T-helper 1 cell treated with Interleukin-12 subunit alpha and Interleukin-12 subunit beta and Interleukin-4 antibody, amounts not matched to agents 30 μg/mL and 1 μg/mL, for 36 hours (primary cell): ENCODE results near the gene FAM241A.

Experiments
- H3K27ac Mint-ChIP-seq: one replicate; pipeline ENCODE4 v1.8.0; 2021; ENCODE audit warnings: mild to moderate bottlenecking, mixed read lengths
- H3K27me3 Mint-ChIP-seq: one replicate; pipeline ENCODE4 v1.8.0; 2021; ENCODE audit warnings: low read depth, mixed read lengths
- H3K36me3 Mint-ChIP-seq: one replicate; pipeline ENCODE4 v1.8.0; 2021; ENCODE audit warnings: low read depth, mixed read lengths
- H3K4me1 Mint-ChIP-seq: one replicate; pipeline ENCODE4 v1.8.0; 2021; ENCODE audit warnings: low read depth, mixed read lengths
- H3K4me3 Mint-ChIP-seq: one replicate; pipeline ENCODE4 v1.8.0; 2021; ENCODE audit warnings: mild to moderate bottlenecking, moderate library complexity, mixed read lengths
- H3K9me3 Mint-ChIP-seq: one replicate; pipeline ENCODE4 v1.8.0; 2021; ENCODE audit warnings: mixed read lengths

Gene FAM241A

GRCh38 chr4:112120021-112120420 lies 25.2 kb upstream of the FAM241A start:
- H3K4me3 Mint-ChIP-seq: no peak overlapping the region
- H3K27ac Mint-ChIP-seq: peak overlapping the region; percentile 90
- peaks cover 2% of the 10 kb centered on the region for H3K36me3 Mint-ChIP-seq
- H3K4me1 Mint-ChIP-seq: peaks cover 18% of the 10 kb centered on the region
- peaks cover 6% of the 10 kb centered on the region for H3K27me3 Mint-ChIP-seq
- H3K9me3 Mint-ChIP-seq: no peaks in the 10 kb centered on the region

GRCh38 chr4:112125416-112125815 lies 19.8 kb upstream of the FAM241A start:
- H3K4me1 Mint-ChIP-seq: peaks cover 14% of the 10 kb centered on the region
- no peaks in the 10 kb centered on the region for H3K36me3 Mint-ChIP-seq
- H3K4me3 Mint-ChIP-seq: no peak overlapping the region
- peaks cover 21% of the 10 kb centered on the region for H3K27me3 Mint-ChIP-seq
- H3K9me3 Mint-ChIP-seq: no peaks in the 10 kb centered on the region
- H3K27ac Mint-ChIP-seq: no peak overlapping the region

- Mint-ChIP-seq H3K27me3 (peaks cover 26% of the 10 kb centered on the region), H3K9me3 (no peaks in the 10 kb centered on the region), H3K27ac (no peak overlapping the region), H3K4me1 (peaks cover 10% of the 10 kb centered on the region), H3K4me3 (no peak overlapping the region), H3K36me3 (no peaks in the 10 kb centered on the region)
Observed at GRCh38 chr4:112127048-112127637, 18.1 kb upstream of the FAM241A start.

DNA sequence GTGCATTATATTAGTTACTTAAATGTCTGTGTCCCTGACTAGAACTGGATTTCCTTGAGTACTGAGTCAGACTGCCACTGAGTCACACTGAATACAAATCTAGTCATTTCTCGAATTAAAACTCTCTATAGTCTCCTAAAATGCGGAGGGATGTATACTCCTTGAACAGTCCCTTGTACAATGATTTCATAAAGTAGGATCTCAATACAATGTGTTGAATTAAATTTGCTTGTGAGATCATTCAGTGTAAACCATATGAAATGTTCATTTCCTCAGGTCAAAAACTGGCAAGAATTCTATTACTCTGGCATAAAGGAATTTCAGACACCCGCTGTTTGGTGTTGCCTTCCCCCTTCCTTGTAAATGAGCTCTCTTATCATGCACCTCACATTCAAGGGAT lies 17.5 kb upstream of the FAM241A start:
- Mint-ChIP-seq H3K27me3 (peaks cover 30% of the 10 kb centered on the region), H3K9me3 (no peaks in the 10 kb centered on the region), H3K4me3 (no peak overlapping the region)

GRCh38 chr4:112128452-112128851 lies 16.8 kb upstream of the FAM241A start:
- Mint-ChIP-seq H3K36me3 (no peaks in the 10 kb centered on the region), H3K27ac (no peak overlapping the region), H3K27me3 (peaks cover 35% of the 10 kb centered on the region), H3K4me3 (no peak overlapping the region), H3K4me1 (peaks cover 10% of the 10 kb centered on the region), H3K9me3 (no peaks in the 10 kb centered on the region)

More for the DNA sequence above, 17.5 kb upstream of the FAM241A start:
- Mint-ChIP-seq H3K4me1 (peaks cover 10% of the 10 kb centered on the region), H3K36me3 (no peaks in the 10 kb centered on the region), H3K27ac (no peak overlapping the region)

GRCh38 chr4:112130906-112131305 lies 14.3 kb upstream of the FAM241A start:
- no peaks in the 10 kb centered on the region for H3K9me3 Mint-ChIP-seq
- H3K4me1 Mint-ChIP-seq: peaks cover 10% of the 10 kb centered on the region
- H3K36me3 Mint-ChIP-seq: no peaks in the 10 kb centered on the region
- no peak overlapping the region for H3K4me3 Mint-ChIP-seq
- H3K27ac Mint-ChIP-seq: no peak overlapping the region
- peaks cover 26% of the 10 kb centered on the region for H3K27me3 Mint-ChIP-seq

GRCh38 chr4:112136551-112136950 lies 8.7 kb upstream of the FAM241A start:
- H3K9me3 Mint-ChIP-seq: no peaks in the 10 kb centered on the region
- no peak overlapping the region for H3K27ac Mint-ChIP-seq
- peaks cover 27% of the 10 kb centered on the region for H3K27me3 Mint-ChIP-seq
- H3K4me3 Mint-ChIP-seq: no peak overlapping the region
- H3K36me3 Mint-ChIP-seq: no peaks in the 10 kb centered on the region
- no peaks in the 10 kb centered on the region for H3K4me1 Mint-ChIP-seq

DNA sequence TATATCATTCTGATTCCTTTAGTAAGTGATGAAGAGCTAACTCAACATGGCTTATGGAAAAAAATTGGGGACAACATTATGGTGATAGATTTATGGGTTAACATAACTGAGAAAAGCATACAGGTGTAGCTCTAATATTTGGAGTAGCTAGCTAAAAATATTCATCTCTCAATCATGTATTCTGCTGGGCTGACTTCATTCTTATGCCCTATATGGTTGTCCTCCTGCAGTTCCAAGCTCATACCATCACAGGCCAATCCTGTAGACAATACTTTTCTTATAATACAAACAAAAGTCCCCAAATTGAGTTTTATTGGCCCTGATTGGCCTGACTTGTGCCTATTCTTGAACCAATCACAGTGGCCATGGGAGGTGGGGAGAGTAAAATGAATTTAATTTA lies 6.7 kb upstream of the FAM241A start:
- Mint-ChIP-seq H3K27ac (no peak overlapping the region), H3K4me1 (no peaks in the 10 kb centered on the region), H3K9me3 (no peaks in the 10 kb centered on the region), H3K27me3 (peaks cover 13% of the 10 kb centered on the region), H3K4me3 (no peak overlapping the region), H3K36me3 (no peaks in the 10 kb centered on the region)

GRCh38 chr4:112140536-112140935 lies 4.7 kb upstream of the FAM241A start:
- no peak overlapping the region for H3K4me3 Mint-ChIP-seq
- no peaks in the 10 kb centered on the region for H3K36me3 Mint-ChIP-seq
- H3K27ac Mint-ChIP-seq: no peak overlapping the region
- peaks cover 11% of the 10 kb centered on the region for H3K27me3 Mint-ChIP-seq
- peaks cover 5% of the 10 kb centered on the region for H3K4me1 Mint-ChIP-seq
- no peaks in the 10 kb centered on the region for H3K9me3 Mint-ChIP-seq

- H3K27ac Mint-ChIP-seq: no peak overlapping the region
- peaks cover 4% of the 10 kb centered on the region for H3K27me3 Mint-ChIP-seq
- H3K4me1 Mint-ChIP-seq: peaks cover 10% of the 10 kb centered on the region
- H3K9me3 Mint-ChIP-seq: no peaks in the 10 kb centered on the region
- no peak overlapping the region for H3K4me3 Mint-ChIP-seq
- no peaks in the 10 kb centered on the region for H3K36me3 Mint-ChIP-seq
Observed at GRCh38 chr4:112141366-112142138, 3.7 kb upstream of the FAM241A start.

- peaks cover 4% of the 10 kb centered on the region for H3K27me3 Mint-ChIP-seq
- no peaks in the 10 kb centered on the region for H3K36me3 Mint-ChIP-seq
- no peak overlapping the region for H3K4me3 Mint-ChIP-seq
- peaks cover 16% of the 10 kb centered on the region for H3K4me1 Mint-ChIP-seq
- H3K27ac Mint-ChIP-seq: no peak overlapping the region
- H3K9me3 Mint-ChIP-seq: no peaks in the 10 kb centered on the region
Observed at GRCh38 chr4:112142182-112142581, 3.1 kb upstream of the FAM241A start.

DNA sequence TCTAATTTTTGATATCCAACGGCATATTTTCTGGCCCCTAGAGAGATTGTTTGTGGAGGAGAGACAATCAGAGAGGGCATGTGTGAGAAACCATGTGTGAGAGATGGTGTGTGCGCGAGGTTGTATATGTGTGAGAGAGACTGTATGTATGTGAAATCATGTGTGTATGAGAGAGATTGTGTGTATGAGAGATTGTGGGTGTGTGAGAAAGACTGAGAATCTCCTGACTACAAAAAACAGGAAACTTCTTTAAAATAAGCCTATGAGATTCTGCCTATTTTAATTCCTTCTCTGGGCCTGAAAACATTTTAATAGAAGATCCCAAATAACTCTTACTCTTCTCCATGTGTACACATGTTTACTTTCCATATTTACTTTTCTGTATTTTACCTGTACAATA lies 1.5 kb upstream of the FAM241A start:
- H3K4me3 Mint-ChIP-seq: no peak overlapping the region
- H3K9me3 Mint-ChIP-seq: no peaks in the 10 kb centered on the region
- H3K4me1 Mint-ChIP-seq: peaks cover 23% of the 10 kb centered on the region
- no peaks in the 10 kb centered on the region for H3K27me3 Mint-ChIP-seq
- H3K36me3 Mint-ChIP-seq: no peaks in the 10 kb centered on the region
- H3K27ac Mint-ChIP-seq: no peak overlapping the region

DNA sequence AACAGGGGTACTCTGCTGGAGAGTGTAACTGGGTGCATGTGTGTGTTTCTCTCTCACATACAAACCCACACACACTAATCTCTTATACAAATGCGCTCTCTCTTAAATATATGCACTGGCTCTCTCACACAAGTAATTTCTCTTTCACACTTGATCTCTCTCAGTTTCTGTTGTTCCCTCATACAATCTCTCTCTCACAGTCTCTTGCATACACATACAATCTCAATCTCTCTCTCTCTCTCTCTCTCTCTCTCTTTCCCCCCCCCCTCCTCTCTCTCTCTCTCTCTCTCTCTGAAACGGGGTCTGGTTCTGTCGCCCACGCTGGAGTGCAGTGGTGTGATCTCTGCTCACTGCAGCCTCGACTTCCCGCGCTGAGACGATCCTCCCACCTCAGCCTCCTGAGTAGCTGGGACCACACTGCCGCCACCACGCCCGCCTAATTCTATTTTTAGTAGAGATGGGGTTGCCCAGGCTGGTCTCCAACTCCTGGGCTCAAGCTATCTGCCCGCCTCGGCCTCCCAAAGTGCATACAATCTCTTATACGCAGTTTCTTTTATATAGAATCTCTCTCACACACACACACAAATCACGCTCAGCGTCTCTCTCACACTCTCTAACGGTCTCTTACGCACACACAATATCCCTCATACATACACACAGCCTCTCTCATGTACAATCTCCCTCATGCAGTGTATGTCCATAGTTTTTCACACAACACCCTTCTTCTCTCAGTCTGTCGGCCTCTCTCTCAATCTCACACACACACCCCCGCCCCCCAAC lies 518 bp upstream of the FAM241A start:
- peak overlapping the region; percentile 53 for H3K27ac Mint-ChIP-seq

GRCh38 chr4:112145790-112146501 lies 692 bp downstream of the FAM241A start:
- H3K27ac Mint-ChIP-seq: peak overlapping the region; percentile 89
- peaks cover 23% of the 10 kb centered on the region for H3K4me1 Mint-ChIP-seq
- H3K36me3 Mint-ChIP-seq: no peaks in the 10 kb centered on the region
- H3K4me3 Mint-ChIP-seq: peak overlapping the region; percentile 91
- no peaks in the 10 kb centered on the region for H3K27me3 Mint-ChIP-seq
- no peaks in the 10 kb centered on the region for H3K9me3 Mint-ChIP-seq

More for the DNA sequence above, 518 bp upstream of the FAM241A start:
- peak overlapping the region; percentile 66 for H3K4me3 Mint-ChIP-seq
- no peaks in the 10 kb centered on the region for H3K27me3 Mint-ChIP-seq
- no peaks in the 10 kb centered on the region for H3K9me3 Mint-ChIP-seq
- no peaks in the 10 kb centered on the region for H3K36me3 Mint-ChIP-seq
- H3K4me1 Mint-ChIP-seq: peaks cover 23% of the 10 kb centered on the region
